NCI-H510A treated with DMSO at 0.1 percent for 48 hours (cell line): ENCODE data around the gene CALM1.
"Not testable (repeated sequence)": the region's sequence is repeated elsewhere in the genome, so short reads cannot be mapped to it uniquely, and the experiment has no call there.

Source experiments
- DNase-seq: peaks from one replicate; lab custom pipeline; 2025; lab: John Stamatoyannopoulos, UW

The CALM1 gene

DNA sequence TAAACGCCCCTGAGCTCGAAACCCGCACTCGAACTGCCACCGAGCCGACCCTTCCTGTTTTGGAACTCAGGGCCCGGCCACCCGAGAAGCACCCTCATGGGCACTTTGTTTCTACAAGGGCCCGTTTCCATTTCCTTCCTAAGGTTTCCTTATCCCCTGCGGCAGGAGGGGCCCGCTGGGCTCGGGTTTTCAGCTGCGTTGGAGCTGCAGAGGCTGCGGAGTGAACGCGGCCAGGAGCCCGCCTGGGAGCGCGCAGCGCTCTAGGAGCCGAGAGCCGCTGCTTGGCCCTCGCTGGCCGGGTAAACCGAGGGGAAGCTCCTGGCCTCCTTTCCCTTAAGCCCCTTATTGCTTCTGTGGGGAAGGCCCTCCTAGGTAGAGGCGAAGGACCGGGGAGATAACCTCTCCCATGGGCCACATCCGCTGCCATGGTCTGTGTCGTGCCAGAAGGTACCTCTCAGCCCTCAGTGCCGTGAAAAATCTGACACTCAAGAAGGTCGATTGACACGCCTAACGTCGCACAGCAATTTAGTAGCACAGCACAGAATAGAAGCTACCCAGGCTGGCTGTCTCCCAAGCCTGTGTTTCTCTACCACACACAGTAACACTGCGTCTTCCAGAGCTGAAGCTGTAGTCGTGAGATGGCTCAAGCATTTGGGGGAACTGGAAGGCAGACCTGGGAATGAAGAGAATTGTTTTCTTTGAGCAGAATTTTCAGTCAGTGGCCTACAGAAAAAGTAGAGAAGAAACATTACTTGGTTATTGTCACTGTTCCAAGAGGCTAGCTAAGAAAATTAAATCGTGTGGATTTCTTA, 12.9 kb upstream of the CALM1 start:
- peak; percentile 83 for DNase-seq

DNA sequence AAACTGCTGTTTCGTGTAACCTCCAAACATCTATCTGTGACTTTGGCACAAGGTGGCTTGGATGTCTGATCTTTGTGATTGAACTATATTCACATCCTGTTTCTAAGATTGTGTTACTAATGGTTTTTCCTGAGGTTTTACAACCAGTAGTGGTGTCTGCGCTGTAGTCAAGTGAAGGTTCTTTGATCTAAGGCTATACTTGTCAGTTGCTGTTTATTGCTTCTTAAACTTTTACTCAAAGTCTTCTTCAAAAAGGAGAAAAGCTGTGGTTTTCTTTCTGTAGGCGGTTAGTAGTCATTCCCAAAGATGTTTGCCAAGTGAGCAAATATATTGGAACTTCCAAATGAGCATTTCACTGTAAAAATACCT, 12.3 kb upstream of the CALM1 start:
- DNase-seq = peak; percentile 67

DNA sequence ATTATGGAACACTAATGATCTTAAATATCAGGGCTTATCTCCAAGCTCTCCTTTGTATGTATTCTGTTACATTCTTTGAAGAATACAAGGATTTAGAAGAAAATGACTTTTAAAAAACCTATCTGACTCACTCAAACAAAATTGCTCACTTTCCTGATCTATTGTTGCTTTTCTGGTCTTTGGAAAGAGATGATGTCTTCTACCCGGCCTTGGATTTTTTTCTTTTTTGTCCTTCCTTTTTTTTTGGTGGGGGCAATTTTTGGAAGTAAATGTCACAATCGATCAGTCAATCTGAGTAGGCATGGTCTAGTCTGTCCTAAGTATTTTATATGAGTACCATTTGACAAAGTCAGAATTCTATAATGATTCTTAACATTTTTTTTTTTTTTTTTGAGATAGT, 10.5 kb upstream of the CALM1 start:
- DNase-seq = no peak

DNA sequence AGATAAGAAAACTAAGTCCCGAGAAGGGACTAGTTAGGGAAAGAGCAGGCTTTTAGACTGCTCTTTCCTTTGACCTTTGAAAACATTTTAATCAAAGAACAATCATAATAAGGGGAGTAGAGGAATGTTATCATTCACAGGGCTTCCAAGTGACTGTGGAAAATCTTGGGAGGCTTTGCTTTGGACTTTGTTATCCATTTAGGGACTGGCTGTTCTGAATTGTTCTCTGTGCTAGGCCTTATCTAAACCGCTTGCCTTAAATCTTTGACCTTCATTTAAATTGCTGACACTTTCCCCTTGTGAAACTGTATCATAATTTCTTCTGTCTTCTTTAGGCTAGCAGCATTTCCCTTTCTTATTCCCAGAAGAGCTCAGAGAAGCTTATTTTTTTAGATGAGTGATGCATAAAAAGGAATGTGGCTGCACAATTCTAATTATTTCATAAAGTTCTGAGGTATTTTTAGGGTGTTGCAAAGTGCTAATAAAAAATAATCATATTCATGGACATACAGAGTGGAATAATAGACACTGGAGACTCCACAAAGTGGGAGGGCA, 9.5 kb upstream of the CALM1 start:
- DNase-seq = no peak

DNA sequence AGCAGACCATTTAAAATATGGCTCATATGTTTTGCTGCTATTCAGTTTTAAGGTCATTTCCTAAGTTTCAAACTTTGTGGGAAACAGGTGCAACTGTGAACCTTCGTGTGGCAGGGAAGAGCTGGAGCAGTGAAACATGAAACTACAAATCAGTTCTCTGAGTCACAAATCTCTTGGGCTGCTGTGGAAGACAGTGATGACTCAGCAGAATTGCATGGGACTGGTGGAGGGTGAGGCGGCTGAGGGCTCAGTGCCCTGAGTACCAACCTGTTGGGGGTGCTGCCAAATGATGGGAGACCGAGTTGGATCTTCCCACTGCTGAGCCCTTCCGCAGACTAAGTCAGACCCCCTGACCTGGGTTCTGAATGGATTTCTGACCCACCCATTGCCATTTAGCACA, 8.4 kb upstream of the CALM1 start:
- peak; percentile 26 for DNase-seq

DNA sequence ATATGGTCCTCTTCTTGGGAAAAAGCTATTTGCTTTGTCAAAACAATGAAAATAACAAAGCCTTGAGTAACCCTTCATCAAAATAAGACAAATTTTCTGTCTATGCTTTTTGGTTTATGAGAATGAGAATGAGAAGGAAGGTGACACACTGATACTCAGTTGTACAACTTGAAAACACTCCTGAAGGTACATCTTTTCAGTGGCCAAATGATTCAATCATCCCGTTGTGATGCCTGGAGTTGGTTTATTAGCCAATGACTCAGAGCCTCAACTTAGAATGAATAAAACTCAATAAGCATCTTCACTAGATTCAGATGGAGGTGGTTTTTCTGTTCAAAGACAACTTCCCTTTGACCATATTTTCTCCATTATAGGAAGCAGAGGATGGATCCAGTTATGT, 7.8 kb upstream of the CALM1 start:
- no peak for DNase-seq

DNA sequence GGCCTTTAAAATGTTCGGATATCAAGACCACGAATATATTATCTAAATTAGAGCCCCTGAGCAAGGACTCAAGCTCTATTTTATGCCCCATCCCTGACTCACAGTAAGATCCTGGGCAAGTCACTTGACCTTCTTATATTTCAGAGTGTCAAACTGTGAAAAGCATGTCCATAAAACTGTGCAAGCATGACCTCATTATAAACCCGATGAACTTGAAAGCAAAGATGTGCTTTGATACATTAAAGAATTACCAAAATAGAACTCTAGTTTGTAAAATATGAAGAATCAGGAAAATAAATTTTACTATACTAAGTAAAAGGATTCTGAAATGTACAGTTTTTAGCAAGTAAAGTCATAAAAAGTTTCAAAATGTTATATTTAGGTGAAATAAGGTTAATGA, 2.9 kb upstream of the CALM1 start:
- DNase-seq = no peak

DNA sequence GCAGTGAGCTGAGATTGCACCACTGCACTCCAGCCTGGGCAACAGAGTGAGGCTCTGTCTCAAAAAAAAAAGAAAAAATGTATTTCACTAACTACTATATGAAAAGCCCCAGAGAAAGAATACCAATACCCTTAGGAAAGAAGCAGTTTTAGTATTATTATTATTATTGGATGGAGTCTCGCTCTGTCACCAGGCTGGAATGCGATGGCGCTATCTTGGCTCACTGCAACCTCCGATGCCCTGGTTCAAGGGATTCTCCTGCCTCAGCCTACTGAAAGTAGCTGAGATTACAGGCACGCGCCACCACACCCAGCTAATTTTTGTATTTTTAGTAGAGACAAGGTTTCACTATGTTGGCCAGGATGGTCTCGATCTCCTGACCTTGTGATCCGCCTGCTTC, 2.0 kb upstream of the CALM1 start:
- not testable (repeated sequence) for DNase-seq

DNA sequence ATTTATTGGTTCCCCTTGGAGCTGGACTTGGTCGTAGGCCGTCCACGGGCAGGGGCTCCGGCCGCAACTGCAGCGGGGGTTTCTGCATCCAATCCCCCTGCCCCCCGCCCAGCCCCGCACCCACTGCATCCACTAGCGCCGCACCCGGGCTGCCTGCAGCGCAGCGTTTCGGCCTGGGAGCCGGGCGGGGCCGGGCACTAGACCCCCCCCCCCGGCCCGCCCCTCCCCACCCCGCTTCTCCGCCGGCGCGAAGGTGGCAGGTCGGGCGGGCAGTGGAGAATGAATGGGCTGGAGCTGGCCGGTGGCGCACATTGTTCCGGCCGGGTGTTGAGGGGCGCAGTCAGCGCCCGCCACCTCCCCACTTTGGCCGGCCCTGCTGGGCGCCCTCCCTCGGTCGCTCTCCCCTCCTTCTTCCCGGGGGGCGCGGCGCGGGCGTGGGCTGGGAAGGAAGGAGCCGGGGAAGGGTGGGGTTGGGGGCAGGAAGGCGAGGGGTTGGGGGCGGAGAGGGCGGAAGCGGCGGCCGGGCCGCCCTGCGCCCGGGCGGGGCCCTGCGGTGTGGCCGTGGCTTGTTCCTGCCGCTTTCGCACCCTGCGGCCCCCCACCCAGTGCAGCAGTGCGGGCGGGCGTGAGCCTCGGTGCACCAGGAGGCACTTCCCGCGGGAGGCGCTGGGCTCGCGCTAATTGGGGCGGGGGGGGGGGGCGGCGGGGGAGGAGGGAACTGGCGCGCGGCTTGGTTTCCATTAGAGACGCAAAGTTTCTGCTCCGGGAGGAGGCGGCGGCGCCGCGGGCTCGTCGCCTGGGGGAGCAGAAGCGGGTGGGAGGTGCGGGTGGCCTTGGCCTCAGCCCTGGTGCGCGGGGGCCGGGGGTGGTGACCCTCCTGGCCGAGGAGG, 841 bp downstream of the CALM1 start:
- no peak for DNase-seq

DNA sequence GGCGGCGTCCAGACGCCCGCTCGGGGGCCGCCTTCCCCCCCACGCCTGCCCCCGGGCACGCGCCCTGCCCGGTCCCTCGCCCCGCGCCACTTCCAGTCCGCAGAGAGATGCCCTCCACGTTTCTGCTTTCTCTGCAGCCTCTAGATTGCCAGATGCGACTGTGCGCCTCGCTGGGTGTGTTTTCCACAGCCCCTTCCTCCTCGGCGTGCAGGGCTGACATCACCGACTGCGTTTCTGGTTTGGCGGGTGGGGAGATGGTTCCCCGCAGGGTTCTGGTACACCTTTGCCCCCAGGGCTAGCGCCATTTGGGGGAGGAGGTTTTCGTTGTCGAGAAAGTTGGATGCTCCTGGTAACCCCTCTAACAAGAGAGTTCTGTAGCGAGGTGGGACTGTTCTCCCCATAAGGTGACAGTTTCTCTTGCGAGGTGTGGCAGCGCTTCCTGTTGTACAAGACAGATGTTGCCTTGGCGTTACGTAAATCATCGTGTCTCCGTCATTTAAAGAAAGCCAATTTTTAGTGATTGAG, 1.5 kb downstream of the CALM1 start:
- peak; percentile 48 for DNase-seq

DNA sequence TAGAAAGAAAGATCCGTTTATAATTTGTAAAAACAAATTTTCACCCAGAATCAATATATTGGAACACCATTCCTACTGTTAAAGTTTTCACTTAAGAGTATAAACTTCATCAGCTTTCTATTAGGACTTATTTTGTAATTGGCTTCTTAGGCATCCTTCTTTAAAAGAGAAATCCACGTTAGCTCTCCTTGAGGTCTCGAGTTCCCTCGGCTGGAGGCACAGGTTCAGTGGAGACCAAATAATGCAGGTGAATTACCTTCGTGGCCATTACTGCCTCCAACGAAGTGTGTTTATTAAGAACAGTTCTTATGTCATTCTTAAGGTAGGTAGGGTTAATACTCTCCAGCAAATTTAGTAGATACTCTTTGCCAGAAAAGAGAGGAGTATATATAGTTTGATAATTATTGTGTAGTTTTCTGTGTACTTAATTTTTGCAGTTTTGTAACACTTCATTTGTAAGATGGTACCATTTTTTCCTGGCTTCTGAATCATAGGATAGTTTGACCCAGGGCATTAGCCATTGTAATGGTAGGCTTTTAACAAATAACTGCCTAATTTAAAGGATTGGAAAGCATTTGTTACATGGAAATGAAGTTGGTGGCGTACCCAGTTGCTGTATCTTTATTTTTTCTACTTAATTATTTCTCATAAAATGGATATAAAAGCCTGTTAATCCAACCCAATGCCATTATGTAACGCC, 2.2 kb downstream of the CALM1 start:
- peak; percentile 56 for DNase-seq

DNA sequence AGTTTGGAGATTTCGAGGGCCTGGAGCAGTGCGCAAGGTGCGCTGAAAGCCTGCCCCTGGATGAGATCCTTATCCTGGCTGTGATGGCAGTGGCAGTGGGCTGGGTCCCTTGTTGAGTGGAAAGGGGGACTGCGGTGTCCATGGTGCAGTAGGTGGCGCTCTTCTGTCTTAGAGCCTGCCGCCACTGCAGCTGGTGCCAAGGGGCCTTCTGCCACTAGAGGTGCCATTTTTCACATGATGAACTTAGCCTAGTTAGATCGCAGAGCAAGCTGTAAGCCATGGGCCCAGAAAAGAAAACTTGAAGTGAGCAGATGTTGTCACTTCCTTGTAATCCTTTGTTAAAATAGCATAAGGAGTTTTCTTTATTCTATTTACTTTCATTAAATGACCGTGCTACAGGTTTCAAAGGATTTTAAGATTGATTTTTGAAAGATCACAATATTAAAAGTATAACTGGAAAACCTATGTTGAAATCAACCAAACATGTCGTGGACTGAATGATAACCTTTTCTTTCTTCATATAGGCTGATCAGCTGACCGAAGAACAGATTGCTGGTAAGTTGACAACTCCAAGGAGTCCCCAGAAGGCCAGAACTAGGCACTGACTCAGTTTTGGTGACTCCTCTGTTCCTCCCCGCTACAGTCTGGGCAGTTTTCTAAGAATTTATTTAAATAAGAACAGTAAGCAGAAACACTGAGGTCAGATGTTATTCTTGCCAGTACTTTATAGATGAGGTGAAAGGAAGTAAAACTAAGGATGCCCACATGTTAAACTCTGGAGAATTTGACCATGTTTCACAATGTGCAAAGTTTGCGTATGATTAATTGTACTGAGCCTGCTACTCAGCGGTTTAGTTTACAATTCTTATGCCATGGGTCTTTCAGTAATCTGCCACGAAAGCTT, 3.0 kb downstream of the CALM1 start:
- peak; percentile 97 for DNase-seq

DNA sequence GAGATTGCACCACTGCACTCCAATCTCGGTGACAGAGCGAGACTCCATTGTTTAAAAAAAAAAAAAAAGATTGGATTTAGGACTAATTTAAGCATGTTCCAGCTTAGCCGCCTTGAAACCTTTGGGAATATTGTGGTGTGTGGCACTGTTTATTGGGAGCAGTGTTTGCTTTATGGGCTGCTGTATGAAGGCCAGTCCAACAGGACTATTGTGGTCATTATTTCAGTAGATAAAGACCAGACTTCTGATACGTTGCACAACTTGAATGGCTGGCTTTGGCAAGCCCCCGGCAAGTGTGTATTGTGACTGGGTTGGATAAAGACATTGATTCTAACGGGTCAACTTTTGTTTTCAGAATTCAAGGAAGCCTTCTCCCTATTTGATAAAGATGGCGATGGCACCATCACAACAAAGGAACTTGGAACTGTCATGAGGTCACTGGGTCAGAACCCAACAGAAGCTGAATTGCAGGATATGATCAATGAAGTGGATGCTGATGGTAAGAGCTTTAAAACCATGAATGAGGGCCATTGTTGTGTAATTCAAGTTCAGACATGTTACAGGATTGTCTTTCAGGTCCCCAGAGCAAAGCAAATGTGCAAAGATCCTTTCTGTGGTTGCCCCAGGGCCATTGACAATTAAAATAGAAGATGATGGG, 4.2 kb downstream of the CALM1 start:
- DNase-seq = no peak

DNA sequence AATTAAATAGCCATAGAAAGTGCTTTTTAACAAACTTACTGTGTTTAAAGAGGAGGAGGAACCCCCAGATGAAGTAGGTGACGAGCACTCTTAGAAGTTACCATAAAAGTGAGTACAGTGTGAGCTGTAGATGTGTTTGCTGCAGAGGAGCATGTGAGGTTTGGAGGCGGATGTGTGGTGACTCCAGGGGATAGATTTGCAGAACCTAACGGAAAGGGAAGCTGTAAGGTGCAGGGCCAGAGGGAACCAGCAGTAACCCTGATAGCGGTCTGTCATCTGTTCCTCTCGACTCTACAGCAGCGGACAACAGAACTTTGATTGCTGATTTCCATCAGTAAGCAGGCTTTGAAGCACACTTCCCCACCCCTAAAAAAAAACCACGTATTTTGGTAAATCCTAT, 5.2 kb downstream of the CALM1 start:
- DNase-seq = no peak

DNA sequence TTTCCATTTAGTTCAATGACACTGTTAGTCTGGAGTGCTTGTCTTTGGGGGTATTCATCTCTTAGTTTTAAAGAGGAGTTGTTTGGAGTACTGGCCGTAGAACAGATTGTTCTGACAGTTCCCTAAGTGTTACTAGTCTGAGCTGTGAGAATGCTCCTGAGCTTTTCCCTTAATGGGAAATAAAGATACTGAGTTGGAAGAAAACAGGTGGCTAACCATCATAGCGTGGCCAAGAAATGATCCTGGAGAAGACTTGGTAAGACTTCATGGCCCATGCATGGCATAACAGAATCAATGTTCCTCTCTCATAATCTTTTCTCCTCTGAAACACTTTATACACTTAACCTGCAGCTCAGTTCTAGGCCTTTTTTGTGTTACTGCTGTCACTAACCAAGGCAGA, 6.2 kb downstream of the CALM1 start:
- no peak for DNase-seq

DNA sequence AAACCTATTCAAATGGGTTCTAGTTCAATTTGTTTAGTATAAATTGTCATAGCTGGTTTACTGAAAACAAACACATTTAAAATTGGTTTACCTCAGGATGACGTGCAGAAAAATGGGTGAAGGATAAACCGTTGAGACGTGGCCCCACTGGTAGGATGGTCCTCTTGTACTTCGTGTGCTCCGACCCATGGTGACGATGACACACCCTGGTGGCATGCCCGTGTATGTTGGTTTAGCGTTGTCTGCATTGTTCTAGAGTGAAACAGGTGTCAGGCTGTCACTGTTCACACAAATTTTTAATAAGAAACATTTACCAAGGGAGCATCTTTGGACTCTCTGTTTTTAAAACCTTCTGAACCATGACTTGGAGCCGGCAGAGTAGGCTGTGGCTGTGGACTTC, 8.3 kb downstream of the CALM1 start:
- DNase-seq = no peak

DNA sequence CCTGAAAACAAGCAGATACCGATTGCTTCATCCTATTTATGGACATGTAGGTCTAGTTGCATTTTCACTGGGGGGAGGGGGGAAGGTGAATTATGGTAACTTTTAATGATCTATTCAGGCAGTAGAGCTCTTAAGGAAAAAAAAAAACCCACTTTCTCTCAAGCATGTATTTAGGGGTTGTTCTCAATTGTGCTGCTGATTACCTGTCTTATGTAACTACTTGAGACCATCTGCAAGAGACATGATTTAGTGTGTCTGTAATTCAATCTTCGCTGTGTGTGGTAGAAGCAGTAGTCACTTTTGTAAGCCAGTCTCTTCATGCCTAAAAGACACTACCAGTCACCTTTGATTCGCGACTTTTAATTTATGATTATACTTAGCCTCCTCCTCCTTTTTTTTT, 8.9 kb downstream of the CALM1 start:
- DNase-seq = peak; percentile 89

DNA sequence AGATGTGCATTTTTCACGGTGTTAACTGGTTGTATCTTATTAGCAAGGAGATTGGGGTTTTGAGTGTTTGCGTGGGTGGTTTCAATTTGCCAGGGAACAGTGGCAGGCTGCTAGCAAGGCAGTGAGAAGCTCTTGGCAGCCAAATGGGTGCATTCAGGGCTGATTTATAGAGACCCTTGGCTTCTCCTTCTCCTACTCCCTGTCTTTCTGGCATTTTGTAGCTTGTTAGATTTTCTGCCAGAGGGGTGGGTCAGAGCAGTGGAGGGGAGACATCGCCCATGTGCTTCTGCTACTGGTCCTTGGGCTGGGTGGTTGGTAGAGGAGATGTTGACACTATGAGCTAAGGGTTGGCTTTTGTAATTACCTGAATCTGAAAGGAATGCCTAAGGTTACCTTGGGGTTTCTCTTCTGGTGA, 9.6 kb downstream of the CALM1 start:
- no peak for DNase-seq

DNA sequence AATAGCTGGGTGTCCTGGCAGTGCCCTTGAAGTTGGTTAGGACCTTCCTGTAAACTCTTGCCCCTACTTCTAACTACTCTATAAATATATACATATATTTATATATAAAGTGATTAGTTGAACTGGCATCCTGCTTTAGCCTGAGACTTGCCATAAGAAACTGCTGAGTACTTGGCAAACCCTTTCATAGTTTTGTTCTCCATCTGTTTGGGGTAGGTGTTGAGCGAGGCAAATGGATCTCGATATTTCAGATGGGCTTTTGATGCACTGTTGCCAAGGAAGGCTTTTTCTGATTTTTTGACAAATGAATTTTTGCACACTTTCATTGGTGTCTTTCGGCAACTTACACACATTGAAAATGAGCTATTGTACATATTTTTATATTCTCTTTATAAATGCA, 10.4 kb downstream of the CALM1 start:
- no peak for DNase-seq

DNA sequence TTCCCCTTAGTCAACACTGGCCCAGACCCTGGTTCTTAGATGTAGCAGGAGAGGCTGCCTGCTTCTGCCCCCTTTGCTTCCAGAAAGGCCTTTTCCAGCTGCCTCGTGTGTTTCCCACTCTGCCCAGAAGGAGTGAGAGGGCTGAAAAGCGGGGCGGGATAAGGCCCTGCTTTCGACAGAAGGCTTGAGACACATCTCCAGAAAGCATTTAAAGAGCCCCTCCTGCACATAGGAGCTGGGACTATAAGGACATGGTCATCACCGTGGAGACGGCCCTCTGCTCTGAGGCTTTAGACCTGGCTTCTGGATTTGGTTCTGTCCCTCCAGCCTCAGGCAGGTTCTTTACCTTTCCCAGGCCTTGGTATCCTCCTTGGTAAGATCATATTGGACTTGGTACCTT, 11.9 kb downstream of the CALM1 start:
- no peak for DNase-seq
